ENCODE results near the gene ZNF83.
"Not testable (repeated sequence)": the region's sequence is repeated elsewhere in the genome, so short reads cannot be mapped to it uniquely, and the experiment has no call there.

The ZNF83 gene

GRCh38 chr19:52637718-52638585, at the start of gene ZNF83:
TSS of gene ZNF83 (minus strand) at chr19:52638355.
- peak; percentile 90 for DNase-seq

- DNase-seq, result no peak
Measured at GRCh38 chr19:52687684-52688083, 49.5 kb upstream of the ZNF83 start.

GRCh38 chr19:52685811-52686210, 47.7 kb upstream of the ZNF83 start:
- DNase-seq, result no peak

- not testable (repeated sequence) for DNase-seq
Measured at GRCh38 chr19:52681216-52681615, 43.1 kb upstream of the ZNF83 start.

GRCh38 chr19:52679598-52679997, 41.4 kb upstream of the ZNF83 start:
- no peak for DNase-seq

GRCh38 chr19:52675239-52675638, 37.1 kb upstream of the ZNF83 start:
- not testable (repeated sequence) for DNase-seq

- no peak for DNase-seq
Measured at GRCh38 chr19:52673014-52673413, 34.9 kb upstream of the ZNF83 start.

GRCh38 chr19:52670046-52670445, 31.9 kb upstream of the ZNF83 start:
- no peak for DNase-seq

GRCh38 chr19:52669586-52669985, 31.4 kb upstream of the ZNF83 start:
- no peak for DNase-seq

- no peak for DNase-seq
Measured at GRCh38 chr19:52667972-52668371, 29.8 kb upstream of the ZNF83 start.

GRCh38 chr19:52666506-52666905, 28.4 kb upstream of the ZNF83 start:
- no peak for DNase-seq

- DNase-seq, result no peak
Measured at GRCh38 chr19:52665529-52665928, 27.4 kb upstream of the ZNF83 start.

GRCh38 chr19:52665027-52665426, 26.9 kb upstream of the ZNF83 start:
- DNase-seq, result no peak

GRCh38 chr19:52664461-52664860, 26.3 kb upstream of the ZNF83 start:
- DNase-seq, result no peak

GRCh38 chr19:52662631-52663030, 24.5 kb upstream of the ZNF83 start:
- DNase-seq, result no peak

GRCh38 chr19:52660981-52661380, 22.8 kb upstream of the ZNF83 start:
- no peak for DNase-seq

GRCh38 chr19:52659013-52659412, 20.9 kb upstream of the ZNF83 start:
- no peak for DNase-seq

- DNase-seq, result no peak
Measured at GRCh38 chr19:52658595-52658994, 20.4 kb upstream of the ZNF83 start.

- no peak for DNase-seq
Measured at GRCh38 chr19:52653161-52653560, 15.0 kb upstream of the ZNF83 start.

GRCh38 chr19:52651956-52652355, 13.8 kb upstream of the ZNF83 start:
- no peak for DNase-seq

- DNase-seq, result no peak
Measured at GRCh38 chr19:52648336-52649016, 10.3 kb upstream of the ZNF83 start.

GRCh38 chr19:52646571-52647217, 8.5 kb upstream of the ZNF83 start:
- no peak for DNase-seq

GRCh38 chr19:52640916-52641315, 2.8 kb upstream of the ZNF83 start:
- DNase-seq, result no peak

GRCh38 chr19:52639996-52640395, 1.8 kb upstream of the ZNF83 start:
- DNase-seq, result no peak
